Measurements from ENCODE around the gene MRPL32. TPM values are rescaled to one million over a fixed set of nuclear protein-coding genes. Genes with fewer than 3 reads are reported as not detected.
A peak's percentile ranks its signal among the peaks of the same experiment; 100 is the strongest.

The MRPL32 gene
- total RNA-seq, 1 experiment from 2014 or later = 52.8 TPM

DNA sequence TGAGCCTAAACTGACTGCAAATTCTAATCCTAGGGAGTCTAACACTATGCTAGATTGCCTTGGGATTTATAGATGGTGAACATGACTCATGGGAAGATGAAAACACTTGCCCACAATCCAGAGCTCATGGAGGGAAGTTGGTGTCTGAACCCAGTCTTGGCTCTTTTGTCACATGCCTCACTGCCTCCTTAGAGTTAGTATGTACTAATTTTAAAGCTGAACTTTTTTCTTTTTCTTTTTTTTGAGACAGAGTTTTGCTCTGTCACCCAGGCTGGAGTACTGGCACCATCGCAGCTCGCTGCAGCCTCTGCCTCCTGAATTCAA is 14.4 kb downstream of the MRPL32 start:
- no peaks in the 10 kb centered on the region for H3K9me3 ChIP-seq (ENCODE audit: control insufficient read depth, insufficient read depth, low read depth, low read length)
- no peaks in the 10 kb centered on the region for H3K36me3 ChIP-seq (ENCODE audit: control insufficient read depth, insufficient read depth, low read length)
- ATAC-seq (peak; percentile 28; the same call in 1 of the 2 replicates), DNase-seq (ENCODE audit: low read depth, low spot score) (no peak)
- in situ Hi-C loops (cut with HindIII; ENCODE audit: low pct_unique_long_range_greater_than_20kb, low sequenced_read_pairs) = no loop called here
- no peak overlapping the region for H3K27ac ChIP-seq (ENCODE audit: low read length)
- H3K4me1 ChIP-seq (ENCODE audit: control insufficient read depth, insufficient read depth, low read length) = no peaks in the 10 kb centered on the region
- ChIA-PET POLR2A (no interaction called here), CTCF (no interaction called here)
- BruUV-seq (replicated peaks) = no TSS peak
- TF ChIP-seq SIN3A (IDR thresholded peaks at IDR 0.05; ENCODE audit: borderline replicate concordance, insufficient read depth, low read depth, low read length) = no peak
- TF ChIP-seq POLR2AphosphoS5 (IDR thresholded peaks at IDR 0.05; ENCODE audit: low read depth, low read length) = no peak
- TF ChIP-seq, protein P1, sequence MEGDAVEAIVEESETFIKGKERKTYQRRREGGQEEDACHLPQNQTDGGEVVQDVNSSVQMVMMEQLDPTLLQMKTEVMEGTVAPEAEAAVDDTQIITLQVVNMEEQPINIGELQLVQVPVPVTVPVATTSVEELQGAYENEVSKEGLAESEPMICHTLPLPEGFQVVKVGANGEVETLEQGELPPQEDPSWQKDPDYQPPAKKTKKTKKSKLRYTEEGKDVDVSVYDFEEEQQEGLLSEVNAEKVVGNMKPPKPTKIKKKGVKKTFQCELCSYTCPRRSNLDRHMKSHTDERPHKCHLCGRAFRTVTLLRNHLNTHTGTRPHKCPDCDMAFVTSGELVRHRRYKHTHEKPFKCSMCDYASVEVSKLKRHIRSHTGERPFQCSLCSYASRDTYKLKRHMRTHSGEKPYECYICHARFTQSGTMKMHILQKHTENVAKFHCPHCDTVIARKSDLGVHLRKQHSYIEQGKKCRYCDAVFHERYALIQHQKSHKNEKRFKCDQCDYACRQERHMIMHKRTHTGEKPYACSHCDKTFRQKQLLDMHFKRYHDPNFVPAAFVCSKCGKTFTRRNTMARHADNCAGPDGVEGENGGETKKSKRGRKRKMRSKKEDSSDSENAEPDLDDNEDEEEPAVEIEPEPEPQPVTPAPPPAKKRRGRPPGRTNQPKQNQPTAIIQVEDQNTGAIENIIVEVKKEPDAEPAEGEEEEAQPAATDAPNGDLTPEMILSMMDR (IDR thresholded peaks at IDR 0.05) = no peak
- TF ChIP-seq, protein P2, sequence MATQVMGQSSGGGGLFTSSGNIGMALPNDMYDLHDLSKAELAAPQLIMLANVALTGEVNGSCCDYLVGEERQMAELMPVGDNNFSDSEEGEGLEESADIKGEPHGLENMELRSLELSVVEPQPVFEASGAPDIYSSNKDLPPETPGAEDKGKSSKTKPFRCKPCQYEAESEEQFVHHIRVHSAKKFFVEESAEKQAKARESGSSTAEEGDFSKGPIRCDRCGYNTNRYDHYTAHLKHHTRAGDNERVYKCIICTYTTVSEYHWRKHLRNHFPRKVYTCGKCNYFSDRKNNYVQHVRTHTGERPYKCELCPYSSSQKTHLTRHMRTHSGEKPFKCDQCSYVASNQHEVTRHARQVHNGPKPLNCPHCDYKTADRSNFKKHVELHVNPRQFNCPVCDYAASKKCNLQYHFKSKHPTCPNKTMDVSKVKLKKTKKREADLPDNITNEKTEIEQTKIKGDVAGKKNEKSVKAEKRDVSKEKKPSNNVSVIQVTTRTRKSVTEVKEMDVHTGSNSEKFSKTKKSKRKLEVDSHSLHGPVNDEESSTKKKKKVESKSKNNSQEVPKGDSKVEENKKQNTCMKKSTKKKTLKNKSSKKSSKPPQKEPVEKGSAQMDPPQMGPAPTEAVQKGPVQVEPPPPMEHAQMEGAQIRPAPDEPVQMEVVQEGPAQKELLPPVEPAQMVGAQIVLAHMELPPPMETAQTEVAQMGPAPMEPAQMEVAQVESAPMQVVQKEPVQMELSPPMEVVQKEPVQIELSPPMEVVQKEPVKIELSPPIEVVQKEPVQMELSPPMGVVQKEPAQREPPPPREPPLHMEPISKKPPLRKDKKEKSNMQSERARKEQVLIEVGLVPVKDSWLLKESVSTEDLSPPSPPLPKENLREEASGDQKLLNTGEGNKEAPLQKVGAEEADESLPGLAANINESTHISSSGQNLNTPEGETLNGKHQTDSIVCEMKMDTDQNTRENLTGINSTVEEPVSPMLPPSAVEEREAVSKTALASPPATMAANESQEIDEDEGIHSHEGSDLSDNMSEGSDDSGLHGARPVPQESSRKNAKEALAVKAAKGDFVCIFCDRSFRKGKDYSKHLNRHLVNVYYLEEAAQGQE (IDR thresholded peaks at IDR 0.05; ENCODE audit: insufficient read depth in 1 of 2, low read depth in 2 of 2, low read length in 1 of 2) = no peak
- no peak for TF ChIP-seq TCF7L2 (IDR thresholded peaks at IDR 0.05; ENCODE audit: low read depth, low read length)
- H3K27me3 ChIP-seq (ENCODE audit: control insufficient read depth, insufficient read depth, low read length) = no peaks in the 10 kb centered on the region; the same call in 1 of the 2 replicates
- intact Hi-C loops (cut with micrococcal nuclease; ENCODE audit: unreplicated experiment) = loop anchor here (10.0 kb wide), 2 partner anchors 158 to 778 kb away; partner anchors contain the start of gene COA1
- H3K4me3 ChIP-seq (ENCODE audit: low read depth in 2 of 2, low read length in 2 of 2) = no peak overlapping the region

DNA sequence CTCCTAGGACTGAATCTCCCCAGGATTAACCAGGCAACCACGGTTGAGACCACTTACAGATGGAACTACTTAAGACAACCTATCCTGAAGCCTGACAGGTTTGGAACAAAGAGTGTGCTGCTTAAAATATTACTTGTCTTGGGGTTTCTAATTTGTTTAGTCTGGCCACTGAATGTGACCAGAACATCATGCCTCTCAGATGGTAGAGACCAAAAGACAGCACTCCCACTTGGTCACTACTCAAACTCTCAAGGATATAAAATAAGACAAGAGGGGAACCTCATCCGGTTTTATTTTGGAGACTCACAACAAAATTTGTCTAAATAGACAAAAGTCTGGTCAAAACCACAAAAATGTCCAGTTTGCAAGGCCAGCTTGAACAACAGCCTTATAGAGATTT is 15.3 kb downstream of the MRPL32 start:
- ChIA-PET POLR2A (no interaction called here), CTCF (no interaction called here)
- no peak overlapping the region for H3K4me3 ChIP-seq (ENCODE audit: low read depth in 2 of 2, low read length in 2 of 2)
- H3K9me3 ChIP-seq (ENCODE audit: control insufficient read depth, insufficient read depth, low read depth, low read length) = no peaks in the 10 kb centered on the region
- no peaks in the 10 kb centered on the region for H3K4me1 ChIP-seq (ENCODE audit: control insufficient read depth, insufficient read depth, low read length)
- no peak for ATAC-seq
- no TSS peak for BruUV-seq (replicated peaks)
- no peaks in the 10 kb centered on the region; the same call in 1 of the 2 replicates for H3K27me3 ChIP-seq (ENCODE audit: control insufficient read depth, insufficient read depth, low read length)
- intact Hi-C loops (cut with micrococcal nuclease; ENCODE audit: unreplicated experiment) (loop anchor here (10.0 kb wide), 2 partner anchors 157 to 777 kb away; partner anchors contain the start of gene COA1), in situ Hi-C loops (cut with HindIII; ENCODE audit: low pct_unique_long_range_greater_than_20kb, low sequenced_read_pairs) (no loop called here)
- no peaks in the 10 kb centered on the region for H3K36me3 ChIP-seq (ENCODE audit: control insufficient read depth, insufficient read depth, low read length)
- H3K27ac ChIP-seq (ENCODE audit: low read length) = no peak overlapping the region
- TF ChIP-seq SIN3A (IDR thresholded peaks at IDR 0.05; ENCODE audit: borderline replicate concordance, insufficient read depth, low read depth, low read length) (no peak), POLR2AphosphoS5 (IDR thresholded peaks at IDR 0.05; ENCODE audit: low read depth, low read length) (no peak), TCF7L2 (IDR thresholded peaks at IDR 0.05; ENCODE audit: low read depth, low read length) (no peak)
- TF ChIP-seq, protein P2 (IDR thresholded peaks at IDR 0.05; ENCODE audit: insufficient read depth in 1 of 2, low read depth in 2 of 2, low read length in 1 of 2) = no peak
- TF ChIP-seq, protein P1 (IDR thresholded peaks at IDR 0.05) = no peak
- no peak for DNase-seq (ENCODE audit: low read depth, low spot score)
